Neural progenitor cell (in vitro differentiated cells): Measurements from ENCODE around the gene GDF7. TPM values are rescaled to one million over a fixed set of nuclear protein-coding genes. Genes with fewer than 3 reads are reported as not detected.

Source experiments
- DNase-seq: peaks from one replicate; pipeline ENCODE4 v3.0.0-alpha.2; 2016; ENCODE audit warnings: low spot score
- H2AFZ ChIP-seq: fragments of 200-600 bp; sonication (generic); replicated peaks from 2 replicates; pipeline ENCODE4 v1.6.1; 2016; ENCODE audit warnings: antibody characterized with exemption
- H3F3A ChIP-seq: fragments of 200-600 bp; sonication (generic); 2 replicates; pipeline ENCODE4 v1.6.1; 2016; ENCODE audit warnings: antibody characterized with exemption, low read depth
- H3K27ac ChIP-seq: fragments of 200-600 bp; sonication (generic); 2 replicates; pipeline ENCODE4 v1.5.1; 2016; ENCODE audit warnings: mild to moderate bottlenecking
- H3K27me3 ChIP-seq: fragments of 200-600 bp; sonication (generic); 2 replicates; pipeline ENCODE4 v1.6.1; 2016; ENCODE audit warnings: mild to moderate bottlenecking, moderate library complexity
- H3K36me3 ChIP-seq: fragments of 200-600 bp; sonication (generic); 2 replicates; pipeline ENCODE4 v1.5.1; 2016
- H3K4me1 ChIP-seq: fragments of 200-600 bp; sonication (generic); 2 replicates; pipeline ENCODE4 v1.6.1; 2016; ENCODE audit warnings: mixed run types
- H3K4me2 ChIP-seq: fragments of 200-600 bp; sonication (generic); 2 replicates; pipeline ENCODE4 v1.6.1; 2016
- H3K4me3 ChIP-seq: fragments of 200-600 bp; sonication (generic); 2 replicates; pipeline ENCODE4 v1.5.1; 2016
- H3K79me2 ChIP-seq: fragments of 200-600 bp; sonication (generic); 2 replicates; pipeline ENCODE4 v1.6.1; 2016; ENCODE audit warnings: low read depth
- H3K9ac ChIP-seq: fragments of 200-600 bp; sonication (generic); 2 replicates; pipeline ENCODE4 v1.6.1; 2016
- H3K9me3 ChIP-seq: fragments of 200-600 bp; sonication (generic); 2 replicates; pipeline ENCODE4 v1.5.1; 2016; ENCODE audit warnings: low read depth
- H4K20me1 ChIP-seq: fragments of 200-600 bp; sonication (generic); 2 replicates; pipeline ENCODE4 v1.6.1; 2016; ENCODE audit warnings: low read depth
- H3K27ac Mint-ChIP-seq: 3 replicates; pipeline ENCODE4 v1.8.0; 2021; ENCODE audit warnings: mixed read lengths
- H3K27me3 Mint-ChIP-seq: 2 replicates; pipeline ENCODE4 v1.8.0; 2022; ENCODE audit warnings: low read depth, mild to moderate bottlenecking, inconsistent platforms, moderate library complexity, mixed read lengths; ENCODE audit not compliant: insufficient read depth
- H3K36me3 Mint-ChIP-seq: 3 replicates; pipeline ENCODE4 v1.8.0; 2021; ENCODE audit warnings: mixed read lengths
- H3K4me1 Mint-ChIP-seq: 3 replicates; pipeline ENCODE4 v1.8.0; 2021; ENCODE audit warnings: mixed read lengths
- H3K4me3 Mint-ChIP-seq: 3 replicates; pipeline ENCODE4 v1.8.0; 2021; ENCODE audit warnings: mild to moderate bottlenecking, moderate library complexity, mixed read lengths
- H3K9me3 Mint-ChIP-seq: 3 replicates; pipeline ENCODE4 v1.8.0; 2020; ENCODE audit warnings: mixed read lengths
- CTCF ChIP-seq: fragments of 200-600 bp; sonication (generic); IDR thresholded peaks from 2 replicates; pipeline ENCODE4 v1.5.1; 2017; ENCODE audit warnings: antibody characterized with exemption, mild to moderate bottlenecking
- EZH2 ChIP-seq: fragments of 200-600 bp; sonication (generic); IDR thresholded peaks from 2 replicates; pipeline ENCODE4 v1.6.1; 2017; ENCODE audit warnings: antibody characterized with exemption, mild to moderate bottlenecking, moderate library complexity
- EZH2phosphoT487 ChIP-seq: fragments of 200-600 bp; sonication (generic); IDR thresholded peaks from 2 replicates; pipeline ENCODE4 v1.6.1; 2017; ENCODE audit warnings: antibody characterized with exemption
- total RNA-seq: library from RNA; depleted of rRNA; stranded (reverse); fragments of >200 nt; gene quantifications from 2 replicates; pipeline ENCODE4 v1.2.3, GENCODE V29; 2015; ENCODE audit warnings: low replicate concordance

GDF7 gene
- total RNA-seq, 1 donor from 2014 or later, result not detected

GRCh38 chr2:20622731-20623130 is 44.2 kb upstream of the GDF7 start:
- no peaks in the 10 kb centered on the region for H3F3A ChIP-seq
- Mint-ChIP-seq H3K4me1 (peaks cover 62% of the 10 kb centered on the region), H3K27me3 (peaks cover 4% of the 10 kb centered on the region), H3K27ac (no peak overlapping the region), H3K36me3 (peaks cover 13% of the 10 kb centered on the region), H3K9me3 (no peaks in the 10 kb centered on the region), H3K4me3 (no peak overlapping the region)
- peaks cover 8% of the 10 kb centered on the region for H3K4me1 ChIP-seq
- no peak for DNase-seq
- H3K27me3 ChIP-seq, result no peaks in the 10 kb centered on the region
- H3K27ac ChIP-seq, result no peak overlapping the region
- no peak overlapping the region for H2AFZ ChIP-seq
- H4K20me1 ChIP-seq, result no peaks in the 10 kb centered on the region
- H3K4me2 ChIP-seq, result no peak overlapping the region
- no peak overlapping the region for H3K4me3 ChIP-seq
- H3K9ac ChIP-seq, result no peak overlapping the region
- no peaks in the 10 kb centered on the region for H3K79me2 ChIP-seq
- H3K36me3 ChIP-seq, result no peaks in the 10 kb centered on the region
- no peaks in the 10 kb centered on the region for H3K9me3 ChIP-seq
- TF ChIP-seq EZH2phosphoT487 (no peak), CTCF (no peak), EZH2 (no peak)

- H4K20me1 ChIP-seq, result no peaks in the 10 kb centered on the region
- Mint-ChIP-seq H3K9me3 (no peaks in the 10 kb centered on the region), H3K27ac (no peak overlapping the region), H3K27me3 (peaks cover 3% of the 10 kb centered on the region), H3K4me3 (no peak overlapping the region), H3K36me3 (peaks cover 13% of the 10 kb centered on the region), H3K4me1 (peaks cover 57% of the 10 kb centered on the region)
- no peaks in the 10 kb centered on the region for H3K9me3 ChIP-seq
- H3K36me3 ChIP-seq, result no peaks in the 10 kb centered on the region
- H3K27me3 ChIP-seq, result no peaks in the 10 kb centered on the region
- H3K4me2 ChIP-seq, result no peak overlapping the region
- H3K9ac ChIP-seq, result no peak overlapping the region
- no peaks in the 10 kb centered on the region for H3F3A ChIP-seq
- H3K79me2 ChIP-seq, result no peaks in the 10 kb centered on the region
- no peak overlapping the region for H3K4me3 ChIP-seq
- peaks cover 8% of the 10 kb centered on the region for H3K4me1 ChIP-seq
- H3K27ac ChIP-seq, result no peak overlapping the region
- TF ChIP-seq EZH2, result no peak
- TF ChIP-seq CTCF, result no peak
- no peak for TF ChIP-seq EZH2phosphoT487
- no peak overlapping the region for H2AFZ ChIP-seq
- no peak for DNase-seq
Observed at GRCh38 chr2:20623241-20623640, 43.7 kb upstream of the GDF7 start.

GRCh38 chr2:20623741-20624155 is 43.2 kb upstream of the GDF7 start:
- Histone ChIP-seq H3K79me2 (no peaks in the 10 kb centered on the region), H3K9ac (no peak overlapping the region), H3K4me2 (no peak overlapping the region), H3K36me3 (no peaks in the 10 kb centered on the region), H3K27ac (no peak overlapping the region), H2AFZ (no peak overlapping the region), H3F3A (no peaks in the 10 kb centered on the region), H3K9me3 (no peaks in the 10 kb centered on the region), H3K4me3 (no peak overlapping the region), H3K4me1 (peaks cover 8% of the 10 kb centered on the region), H4K20me1 (no peaks in the 10 kb centered on the region), H3K27me3 (no peaks in the 10 kb centered on the region)
- Mint-ChIP-seq H3K4me3 (no peak overlapping the region), H3K27ac (no peak overlapping the region), H3K36me3 (peaks cover 13% of the 10 kb centered on the region), H3K9me3 (no peaks in the 10 kb centered on the region), H3K4me1 (peaks cover 60% of the 10 kb centered on the region), H3K27me3 (peaks cover 3% of the 10 kb centered on the region)
- no peak for TF ChIP-seq EZH2
- TF ChIP-seq EZH2phosphoT487, result no peak
- TF ChIP-seq CTCF, result no peak
- no peak for DNase-seq
